HG02938 (cell line): ENCODE results near the gene NDRG4.
"Not testable (repeated sequence)": the region's sequence is repeated elsewhere in the genome, so short reads cannot be mapped to it uniquely, and the experiment has no call there.

Experiments used
- ATAC-seq: cut with Tn5 transposase; IDR thresholded peaks from one replicate; pipeline ENCODE4 v1.9.1; 2021; ENCODE audit warnings: mild to moderate bottlenecking, moderate library complexity; ENCODE audit not compliant: unreplicated experiment

The NDRG4 gene

DNA sequence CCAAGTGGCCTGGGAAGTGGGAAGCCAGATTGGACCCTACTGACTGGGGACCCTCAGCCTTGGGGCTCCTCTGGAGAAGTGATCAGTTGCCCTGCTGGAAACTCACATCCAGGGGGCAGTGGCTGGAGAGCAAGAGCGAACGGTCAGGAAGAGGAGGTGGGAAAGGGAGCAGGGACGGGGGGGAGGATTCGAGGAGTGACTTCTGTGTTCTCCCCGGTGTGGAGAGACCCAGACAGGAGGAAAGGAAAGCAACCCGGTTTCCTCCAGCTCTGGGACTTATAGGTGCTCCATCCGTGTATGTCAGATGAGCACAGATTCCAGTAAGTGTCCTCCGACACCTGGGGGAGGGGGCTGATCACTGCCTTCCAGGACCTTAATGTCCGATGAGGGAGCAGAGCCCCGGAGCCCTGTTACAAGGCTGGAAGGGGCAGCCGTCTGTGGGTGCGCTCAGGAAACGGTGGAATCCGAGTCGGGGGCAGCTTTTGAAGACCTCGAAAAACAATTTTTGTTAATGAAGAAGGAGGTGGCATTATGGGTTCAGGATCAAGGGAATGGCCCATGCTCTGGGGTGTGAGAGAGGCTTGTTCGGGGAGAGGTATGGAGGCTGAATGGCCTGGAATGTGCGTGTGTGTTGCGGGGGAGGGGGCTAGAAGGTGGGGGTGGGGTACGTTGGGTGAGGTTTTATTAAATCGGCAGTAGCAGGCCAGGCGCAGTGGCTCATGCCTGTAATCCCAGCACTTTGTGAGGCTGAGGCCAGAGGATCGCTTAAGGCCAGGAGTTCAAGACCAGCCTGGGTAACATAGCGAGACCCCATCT, 34.8 kb upstream of the NDRG4 start:
- ATAC-seq = no peak

DNA sequence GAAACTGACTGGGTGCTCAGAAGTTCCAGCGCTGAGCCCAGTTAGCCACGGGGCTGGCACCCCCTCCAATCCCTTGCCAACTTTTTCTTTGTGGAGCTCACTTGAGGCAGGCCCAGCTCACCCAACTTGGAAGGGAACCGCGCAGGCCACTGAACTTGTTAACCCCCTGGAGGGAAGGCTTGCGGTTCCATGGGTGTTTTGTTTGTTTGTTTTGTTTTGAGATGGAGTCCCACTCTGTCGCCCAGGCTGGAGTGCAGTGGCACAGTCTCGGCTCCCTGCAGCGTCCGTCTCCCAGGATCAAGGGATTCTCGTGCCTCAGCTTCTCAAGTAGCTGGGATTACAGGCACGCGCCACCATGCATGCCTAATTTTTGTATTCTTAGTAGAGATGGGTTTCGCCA, 34.1 kb upstream of the NDRG4 start:
- ATAC-seq = no peak

DNA sequence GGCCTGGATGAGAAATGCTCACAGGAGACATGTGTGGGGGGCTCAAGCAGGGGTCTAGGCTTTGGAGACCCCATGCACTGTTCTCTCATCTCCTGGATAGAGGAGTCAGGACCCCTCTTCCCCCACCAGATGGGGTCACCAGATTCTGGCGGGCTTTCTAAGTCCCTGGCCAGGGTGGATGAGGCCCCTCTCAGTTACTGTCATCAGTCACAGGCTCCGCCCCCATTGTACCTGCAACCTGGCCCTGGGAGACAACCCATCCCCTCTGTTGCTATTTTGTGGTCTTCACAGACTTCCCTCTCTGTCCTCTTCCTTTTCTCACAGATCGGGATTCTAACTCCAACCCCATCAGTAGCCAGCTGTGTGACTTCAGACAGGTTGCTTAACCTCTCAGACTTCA, 33.5 kb upstream of the NDRG4 start:
- no peak for ATAC-seq

- ATAC-seq = no peak
Measured at GRCh38 chr16:58467905-58468304, 32.0 kb upstream of the NDRG4 start.

- no peak for ATAC-seq
Measured at GRCh38 chr16:58471209-58471975, 28.6 kb upstream of the NDRG4 start.

DNA sequence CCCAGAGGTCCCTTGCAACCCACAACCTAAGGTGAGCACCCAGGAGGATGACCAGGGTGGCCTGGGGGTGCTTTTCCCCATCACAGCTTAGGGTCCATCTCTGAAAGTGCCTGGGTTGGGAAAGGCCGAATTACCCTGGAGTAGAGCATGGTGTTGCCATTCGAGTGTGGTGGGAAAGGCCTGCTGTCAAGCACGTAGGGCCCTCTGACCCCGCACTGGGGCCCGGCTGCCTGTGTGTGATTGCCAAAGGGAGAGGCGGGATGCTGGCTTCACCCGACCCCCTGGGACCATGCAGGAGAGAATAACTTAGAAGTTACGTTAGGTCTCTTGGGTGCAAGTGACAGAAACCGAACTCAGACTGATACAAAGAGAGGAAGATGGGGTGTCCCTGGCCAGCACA, 27.7 kb upstream of the NDRG4 start:
- ATAC-seq = no peak

DNA sequence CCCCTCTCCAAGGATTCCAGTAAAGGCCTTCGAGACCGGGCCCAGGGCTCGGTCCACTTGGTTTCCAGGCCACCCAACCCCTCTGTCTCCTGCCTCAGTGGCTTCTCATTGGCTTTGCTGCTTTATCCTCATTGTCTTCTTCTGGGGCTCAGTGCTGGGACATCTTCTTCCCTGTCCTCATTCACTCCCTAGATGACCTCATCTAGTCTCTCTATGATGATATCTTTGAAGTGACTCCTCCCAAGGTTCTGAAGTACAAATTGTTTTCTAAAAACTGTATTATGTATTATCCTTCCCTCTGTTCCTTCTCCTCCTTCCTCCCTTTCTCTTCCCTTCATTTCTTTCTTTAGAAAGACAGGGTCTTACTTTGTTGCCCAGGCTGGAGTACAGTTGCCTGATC, 27.1 kb upstream of the NDRG4 start:
- ATAC-seq = no peak

DNA sequence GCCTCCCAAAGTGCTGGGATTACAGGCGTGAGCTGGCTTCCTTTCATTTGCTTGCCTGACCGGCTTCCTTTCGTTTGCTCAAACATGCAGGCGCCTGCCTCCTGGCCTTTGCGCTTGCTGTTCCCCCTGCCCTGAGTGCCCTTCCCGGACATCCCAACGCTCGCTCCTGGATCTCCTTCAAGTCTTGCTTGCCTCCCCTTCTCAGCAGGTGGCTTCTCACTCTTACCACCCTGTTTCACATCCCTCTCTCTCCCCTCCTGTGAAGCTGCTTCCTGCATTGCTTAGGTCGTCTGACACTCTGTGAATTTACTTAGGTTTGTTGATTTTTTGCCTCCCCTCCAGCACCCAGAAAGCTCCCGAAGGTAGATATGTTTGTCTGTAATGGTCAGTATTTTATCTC, 25.6 kb upstream of the NDRG4 start:
- ATAC-seq = no peak

DNA sequence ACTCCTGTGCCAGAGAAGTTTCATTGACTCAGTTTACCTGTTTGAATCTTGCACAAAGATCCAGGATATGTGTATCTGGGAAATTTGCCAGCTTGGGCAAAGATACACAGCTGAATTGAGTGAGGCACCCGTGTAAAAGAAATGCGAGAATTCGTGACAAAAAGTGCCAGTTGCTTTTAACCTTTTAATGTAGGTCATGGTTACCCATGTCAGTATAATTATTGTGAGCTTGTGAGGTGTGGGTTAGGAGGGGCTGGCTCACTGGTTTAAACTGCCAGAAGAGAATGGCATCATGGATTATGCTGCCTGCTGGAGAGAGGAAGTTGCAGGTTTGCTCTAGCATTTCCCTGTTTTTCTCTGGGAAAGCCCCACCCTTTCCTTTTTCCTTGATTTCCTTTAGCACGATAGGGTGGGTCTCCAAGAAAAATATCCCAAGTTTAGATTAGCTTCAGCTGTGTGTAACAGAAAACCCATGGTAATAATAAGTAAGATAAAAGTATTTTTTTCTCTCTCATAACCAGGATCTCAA, 24.8 kb upstream of the NDRG4 start:
- ATAC-seq = no peak

DNA sequence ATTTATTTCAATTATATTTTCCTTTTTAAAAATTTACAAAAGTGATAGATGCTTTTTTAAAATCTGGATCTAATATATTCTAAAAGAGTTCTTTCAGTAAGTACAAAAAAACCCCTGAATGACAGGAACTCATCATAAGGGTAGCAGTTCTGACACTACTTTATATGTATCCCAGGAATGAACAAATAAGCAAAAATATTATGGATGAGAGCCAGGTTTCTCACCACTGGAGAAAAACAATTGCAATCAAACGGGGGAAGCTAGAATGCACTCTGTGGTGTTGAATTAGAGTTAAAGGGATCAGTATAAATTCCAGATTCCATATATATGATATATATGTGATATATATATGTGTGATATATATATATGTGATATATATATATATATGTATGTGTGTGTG, 23.2 kb upstream of the NDRG4 start:
- ATAC-seq = no peak

- ATAC-seq = no peak
Measured at GRCh38 chr16:58478427-58478826, 21.5 kb upstream of the NDRG4 start.

DNA sequence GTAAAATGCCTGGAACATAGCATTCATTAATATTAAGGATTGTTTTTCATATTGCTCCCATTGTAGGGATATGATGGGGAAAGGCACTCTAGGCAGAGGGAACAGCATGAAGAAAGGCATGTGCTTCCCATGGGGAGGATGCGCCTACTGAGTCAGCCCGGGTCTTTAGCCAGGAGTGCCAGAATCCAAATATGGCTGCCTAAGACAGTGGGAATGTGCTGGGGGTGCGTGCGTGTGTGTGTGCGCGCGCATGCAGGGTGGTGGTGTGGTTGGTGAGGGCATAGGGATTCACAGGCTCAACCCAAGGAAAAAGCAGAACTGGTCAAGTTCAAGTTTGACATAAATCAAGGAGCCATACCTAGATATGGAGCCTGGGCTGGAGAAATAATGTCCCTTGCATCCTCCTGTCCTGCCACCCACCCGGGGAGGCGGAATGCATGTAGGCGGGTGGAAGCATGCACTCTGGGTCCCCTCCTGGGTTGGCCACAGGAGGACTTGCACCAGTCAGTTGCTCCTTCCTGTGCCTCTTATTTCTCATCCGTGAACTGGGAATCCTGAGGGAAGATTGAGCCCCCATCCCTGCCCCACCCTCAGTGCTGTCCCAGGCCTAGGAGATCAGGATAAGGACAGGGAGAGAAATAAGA, 18.6 kb upstream of the NDRG4 start:
- ATAC-seq = no peak

- ATAC-seq = no peak
Measured at GRCh38 chr16:58481931-58482330, 18.0 kb upstream of the NDRG4 start.

DNA sequence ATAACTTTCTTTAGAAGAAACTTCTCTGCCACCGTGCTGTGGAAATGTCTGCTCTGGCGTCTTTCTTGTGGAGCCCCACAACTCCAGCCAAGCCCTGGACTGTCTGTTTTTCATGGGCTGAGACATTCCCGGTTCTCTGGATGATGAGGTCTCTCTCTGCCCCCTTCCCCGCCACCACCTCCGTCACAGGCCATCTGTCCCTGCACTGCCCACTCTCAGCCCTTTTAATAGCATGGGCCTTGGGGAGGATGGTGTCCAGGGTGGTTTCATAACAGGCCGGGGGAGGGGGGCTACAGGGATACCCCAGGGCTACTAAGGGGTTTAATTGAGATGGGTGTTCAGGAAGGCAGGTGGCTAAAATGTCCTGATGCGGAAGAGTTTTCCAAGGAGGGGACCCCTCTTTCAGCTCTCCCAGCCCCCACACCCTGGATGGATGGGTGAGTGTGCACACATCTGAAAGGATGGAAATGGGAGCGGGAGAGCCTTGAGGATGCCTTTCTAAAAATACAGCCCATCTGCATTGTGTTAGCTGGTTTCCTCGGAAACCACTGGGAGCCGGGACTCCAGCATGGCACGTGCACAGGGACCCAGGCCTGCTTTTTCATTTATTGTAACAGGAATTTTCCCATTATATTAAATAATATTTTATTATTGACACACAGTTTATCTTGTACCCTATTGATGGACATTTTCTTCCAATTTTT, 14.6 kb upstream of the NDRG4 start:
- no peak for ATAC-seq

DNA sequence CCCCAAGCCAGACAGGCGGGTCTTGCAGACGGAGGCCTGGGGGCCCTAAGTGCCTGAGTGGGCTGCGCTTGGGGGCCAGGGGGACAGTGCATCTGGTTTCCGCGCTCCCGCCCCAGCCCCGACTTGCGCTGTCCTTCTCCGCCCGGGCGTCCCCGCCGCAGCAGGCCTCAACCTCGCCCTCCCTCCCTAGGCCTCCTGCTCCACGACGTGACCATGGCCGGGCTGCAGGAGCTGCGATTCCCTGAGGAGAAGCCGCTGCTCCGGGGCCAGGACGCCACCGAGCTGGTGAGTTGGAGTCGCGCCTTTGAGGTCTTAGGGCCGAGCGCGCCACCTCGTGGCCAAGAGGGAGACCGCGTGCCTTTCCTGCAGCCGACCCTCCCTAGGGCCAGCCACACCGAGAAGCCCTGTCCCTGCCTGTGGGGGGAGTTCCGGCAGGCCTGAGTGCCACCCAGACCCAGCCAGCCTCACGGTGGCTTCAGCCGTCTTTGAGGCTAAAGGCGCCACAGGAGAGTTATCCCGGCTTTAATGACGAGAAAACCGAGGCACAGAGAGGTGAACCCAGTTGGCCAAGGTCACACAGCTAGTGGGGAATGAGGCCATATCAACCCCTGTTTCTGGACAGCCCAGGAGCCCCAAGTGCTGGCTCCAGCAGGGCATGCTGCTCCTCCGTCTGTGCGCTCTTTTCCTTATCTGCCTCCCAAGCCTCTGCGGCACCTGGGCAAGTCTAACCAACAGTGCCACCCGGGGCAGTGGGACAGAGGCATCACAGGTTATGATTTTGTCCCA, 12.2 kb upstream of the NDRG4 start:
- ATAC-seq = peak; percentile 54

DNA sequence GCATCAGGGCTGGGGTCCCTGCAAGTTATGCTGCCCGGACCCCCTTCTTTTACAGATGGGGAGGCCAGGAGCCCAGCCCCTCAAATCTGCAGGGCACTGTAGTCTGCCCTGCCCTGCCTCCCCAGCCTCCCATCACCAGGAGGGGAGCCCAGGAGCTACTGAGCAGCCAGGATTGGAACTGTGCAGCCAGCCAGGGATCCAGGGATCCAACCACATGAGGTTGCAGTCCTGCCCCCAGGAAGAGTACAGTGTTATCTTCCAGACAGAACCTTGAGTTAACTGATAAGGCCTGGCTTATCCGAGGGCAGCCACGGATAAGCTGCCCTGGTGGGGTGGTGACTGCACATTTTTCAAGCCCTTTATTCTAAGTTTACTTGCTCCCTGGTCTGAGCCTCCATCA, 11.4 kb upstream of the NDRG4 start:
- no peak for ATAC-seq

DNA sequence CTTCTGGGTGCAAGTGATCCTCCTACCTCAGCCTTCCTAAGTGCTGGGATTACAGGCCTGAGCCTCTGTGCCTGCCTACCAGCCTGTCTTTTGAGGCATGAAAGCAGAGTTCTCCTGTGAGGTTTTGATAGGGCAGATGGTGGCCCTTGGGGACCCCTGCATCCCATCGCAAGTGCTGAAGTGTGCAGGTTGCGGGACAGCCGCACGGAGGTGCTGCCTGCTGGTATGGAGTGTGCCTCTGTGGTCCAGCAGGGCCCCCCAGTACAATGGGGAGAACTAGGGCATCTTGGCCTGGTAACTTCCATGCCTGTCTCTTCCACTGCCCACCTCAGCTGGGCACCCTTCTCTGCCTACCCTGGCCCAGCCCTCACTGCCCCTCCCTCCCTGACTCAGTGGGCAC, 9.9 kb upstream of the NDRG4 start:
- ATAC-seq = no peak

GRCh38 chr16:58490539-58490938, 9.4 kb upstream of the NDRG4 start:
- not testable (repeated sequence) for ATAC-seq

DNA sequence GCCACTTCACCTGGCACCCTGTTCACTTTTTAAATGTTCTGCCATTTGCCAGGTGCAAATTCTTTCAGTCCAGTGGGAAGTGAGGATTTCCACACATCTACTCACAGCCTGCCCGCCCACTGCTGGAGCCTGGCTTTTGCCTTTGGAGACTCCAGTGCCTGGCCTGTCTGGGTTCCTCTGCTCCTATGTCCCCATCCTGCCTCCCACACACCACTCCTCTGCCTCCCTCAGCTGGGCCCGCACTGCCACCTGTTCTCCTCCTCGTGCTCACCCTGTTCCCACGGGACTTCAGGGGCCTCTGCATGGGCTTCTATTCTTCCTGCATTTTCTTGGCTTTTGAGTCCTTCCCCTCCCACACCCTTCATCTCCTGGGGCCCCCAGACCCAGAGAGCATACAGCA, 7.9 kb upstream of the NDRG4 start:
- ATAC-seq = no peak

DNA sequence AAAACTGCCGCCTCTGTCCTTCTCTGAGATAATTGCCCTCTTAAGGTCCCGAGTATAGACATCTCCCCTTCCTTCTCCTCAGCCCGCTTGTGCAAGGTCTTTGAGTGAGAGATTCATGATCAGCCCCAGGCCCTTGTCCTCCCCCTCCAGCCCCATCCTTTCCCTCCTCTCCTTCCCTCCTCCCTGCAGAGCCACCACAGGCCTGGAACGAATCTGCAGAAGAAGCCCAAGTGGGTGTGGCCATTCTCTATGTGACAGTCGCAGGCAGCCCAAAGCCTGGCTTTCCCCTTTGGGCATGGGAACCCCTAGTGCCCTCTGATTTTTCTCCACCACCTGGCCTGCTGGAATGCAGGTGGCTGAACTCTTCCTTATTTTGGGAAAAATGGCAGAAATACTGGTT, 7.2 kb upstream of the NDRG4 start:
- no peak for ATAC-seq
